Superior temporal gyrus (tissue), 1 donor: ENCODE measurements around the gene GOLPH3.

ENCODE experiments used
- DNase-seq: peaks from one replicate; pipeline ENCODE4 v3.0.0-alpha.2; 2016; ENCODE audit errors: extremely low spot score

GOLPH3 gene

GRCh38 chr5:32170303-32171151, 3.6 kb downstream of the GOLPH3 start:
- no peak for DNase-seq

DNA sequence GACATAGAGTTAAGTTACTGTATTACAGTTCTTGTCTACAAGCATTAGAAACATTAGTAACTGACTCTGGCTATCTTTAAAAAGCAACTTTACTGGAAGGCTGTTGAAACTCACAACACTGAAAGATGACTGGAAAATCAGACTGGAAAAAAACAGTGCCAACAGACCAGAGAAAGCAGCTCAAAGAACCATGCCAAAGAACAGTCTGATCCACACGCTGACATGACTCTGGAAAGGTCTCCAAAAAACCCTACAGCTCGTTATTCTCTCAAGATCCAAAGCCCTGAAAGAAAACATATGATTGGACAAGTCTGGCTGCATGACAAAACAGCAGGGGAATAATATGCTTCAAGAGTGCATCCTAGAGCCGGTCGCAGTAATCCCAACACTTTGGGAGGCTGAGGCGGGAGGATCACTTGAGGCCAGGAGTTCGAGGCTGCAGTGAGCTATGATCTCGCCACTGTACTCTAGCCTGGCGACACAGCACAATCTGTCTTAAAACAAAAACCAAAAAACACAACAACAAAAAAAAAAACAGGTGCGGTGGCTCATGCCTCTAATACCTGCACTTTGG, 5.6 kb downstream of the GOLPH3 start:
- DNase-seq, result no peak

DNA sequence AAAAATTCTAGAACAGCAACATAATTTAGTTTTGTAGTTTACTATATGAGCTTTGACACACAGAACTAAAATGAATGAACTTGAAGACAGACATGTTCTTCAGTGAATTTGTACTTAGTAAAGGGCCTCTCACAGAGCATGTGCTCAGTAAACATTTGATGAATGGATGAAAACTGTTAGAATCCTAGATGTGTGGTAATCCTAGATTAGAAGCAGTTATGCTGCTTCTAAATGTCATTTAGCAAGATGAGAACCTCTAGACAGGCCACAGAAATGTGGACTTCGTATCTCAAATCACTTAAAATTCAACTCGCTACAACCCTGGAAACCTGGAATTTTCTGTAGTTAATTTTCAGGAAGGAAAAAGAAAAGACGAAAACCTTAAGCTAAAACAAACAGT, 8.5 kb downstream of the GOLPH3 start:
- no peak for DNase-seq

- no peak for DNase-seq
Observed at GRCh38 chr5:32163785-32164184, 10.3 kb downstream of the GOLPH3 start.

DNA sequence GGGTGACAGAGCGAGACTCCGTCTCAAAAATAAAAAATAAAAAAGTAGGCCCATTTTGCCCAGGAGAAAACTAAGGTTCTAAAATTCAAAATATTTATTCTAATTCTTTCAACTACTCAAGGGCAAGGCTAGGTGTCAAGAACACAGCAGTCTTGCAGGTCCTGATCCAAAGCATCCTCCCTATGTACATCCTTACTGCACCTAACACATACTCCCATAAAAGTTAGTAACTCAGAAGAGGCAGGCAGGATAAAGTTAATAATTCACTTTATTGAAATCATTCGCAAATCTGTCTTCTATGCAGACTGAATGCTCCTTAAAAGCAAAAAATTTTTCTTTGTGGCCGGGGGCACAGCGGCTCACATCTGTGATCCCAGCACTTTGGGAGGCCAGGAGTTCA, 11.1 kb downstream of the GOLPH3 start:
- no peak for DNase-seq

DNA sequence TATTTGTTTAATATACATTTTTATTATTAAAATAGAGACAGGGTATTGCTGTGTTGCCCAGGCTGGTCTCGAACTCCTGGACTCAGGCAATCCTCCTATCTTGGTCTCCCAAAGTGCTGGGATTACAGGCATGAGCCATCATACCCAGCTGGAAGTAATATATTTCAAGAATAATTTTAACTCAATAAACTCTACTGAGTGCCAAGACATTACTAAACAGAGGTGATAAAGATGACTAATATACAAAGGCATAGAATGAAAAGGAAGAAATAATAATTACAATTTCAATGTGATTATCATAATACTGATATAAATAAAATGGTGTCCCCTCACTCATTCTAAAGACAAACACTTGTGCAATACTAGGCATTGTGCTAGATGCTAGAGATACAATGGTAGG, 13.9 kb downstream of the GOLPH3 start:
- DNase-seq, result no peak

DNA sequence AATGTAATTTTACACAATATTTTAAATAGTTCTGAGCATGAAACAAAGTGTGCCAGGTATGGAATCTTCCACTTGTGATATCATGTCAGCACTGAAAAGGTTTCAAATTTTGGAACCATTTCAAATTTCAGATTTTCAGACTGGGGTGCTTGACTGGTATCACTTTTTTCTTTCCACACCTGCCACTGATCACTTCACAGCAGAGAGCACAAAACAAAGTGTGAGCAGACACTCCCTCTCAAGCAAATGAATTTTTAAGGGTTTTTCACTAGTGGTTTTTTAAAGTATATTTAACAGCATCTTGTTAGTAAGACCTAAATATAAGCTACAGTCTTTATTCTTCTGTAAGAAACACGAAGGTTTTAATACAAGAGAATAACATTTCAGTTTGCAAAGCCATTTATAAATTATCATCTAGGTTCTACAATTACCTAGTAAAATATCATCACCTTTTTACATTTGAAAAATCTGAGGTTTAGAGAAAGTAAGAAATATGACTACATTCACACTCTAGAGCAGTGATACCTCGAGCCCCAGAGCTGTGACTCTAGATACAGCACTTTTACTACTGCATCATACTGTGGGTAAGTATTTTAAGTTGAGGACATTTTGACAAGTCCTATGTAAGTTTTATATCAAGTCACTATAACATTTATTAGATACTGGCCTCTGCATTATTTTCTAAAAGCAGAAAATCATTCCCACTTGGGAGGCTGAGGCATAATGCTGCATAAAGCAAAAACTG, 14.6 kb downstream of the GOLPH3 start:
- no peak for DNase-seq

DNA sequence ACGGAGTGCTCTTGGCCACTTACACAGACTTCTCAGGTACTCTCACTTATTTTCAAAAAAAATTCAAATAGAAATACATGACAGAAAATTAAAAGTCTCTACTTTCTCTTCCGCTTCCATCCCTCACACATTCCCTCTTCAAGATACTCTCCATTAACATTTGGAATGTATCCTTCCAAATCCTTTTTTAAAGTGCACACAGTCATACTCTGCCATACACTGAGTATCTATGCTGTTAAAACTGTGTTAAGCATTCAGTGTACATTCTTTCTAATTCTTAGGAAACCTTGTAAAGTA, 15.5 kb downstream of the GOLPH3 start:
- no peak for DNase-seq

GRCh38 chr5:32157078-32157477, 17.0 kb downstream of the GOLPH3 start:
- no peak for DNase-seq

DNA sequence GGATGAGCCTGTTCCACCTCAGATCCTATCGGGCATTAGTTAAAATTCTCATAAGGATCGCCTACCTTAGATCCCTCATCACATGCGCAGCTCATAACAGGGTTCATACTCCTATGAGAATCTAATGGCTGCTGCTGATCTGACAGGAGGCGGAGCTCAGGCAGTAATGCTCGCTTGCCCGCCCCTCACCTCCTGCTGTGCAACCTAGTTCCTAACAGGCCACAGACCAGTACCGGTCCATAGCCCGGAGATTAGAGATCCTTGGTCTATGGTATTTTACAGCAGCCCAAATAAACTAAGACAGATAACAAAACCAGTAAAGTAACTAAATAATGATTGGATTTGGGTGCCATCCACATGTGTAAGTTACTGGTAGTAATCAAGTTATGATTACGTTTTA, 17.5 kb downstream of the GOLPH3 start:
- DNase-seq, result no peak

DNA sequence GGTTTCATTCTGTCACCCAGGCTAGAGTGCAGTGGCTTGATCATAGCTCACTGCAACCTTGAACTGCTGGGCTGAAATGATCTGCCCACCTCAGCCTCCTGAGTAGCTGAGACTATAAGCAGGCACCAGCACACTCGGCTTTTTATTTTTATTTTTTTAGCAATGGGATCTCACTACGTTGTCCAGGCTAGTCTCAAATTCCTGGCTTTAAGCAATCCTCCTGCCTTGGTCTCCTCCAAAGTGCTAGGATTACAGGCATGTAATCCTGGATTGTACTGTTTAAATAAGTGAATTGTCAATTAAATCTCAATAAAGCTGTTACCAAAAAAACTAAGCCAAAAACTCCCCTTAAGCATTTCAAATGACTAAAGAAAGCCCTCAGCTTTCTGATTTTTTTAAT, 18.9 kb downstream of the GOLPH3 start:
- no peak for DNase-seq

DNA sequence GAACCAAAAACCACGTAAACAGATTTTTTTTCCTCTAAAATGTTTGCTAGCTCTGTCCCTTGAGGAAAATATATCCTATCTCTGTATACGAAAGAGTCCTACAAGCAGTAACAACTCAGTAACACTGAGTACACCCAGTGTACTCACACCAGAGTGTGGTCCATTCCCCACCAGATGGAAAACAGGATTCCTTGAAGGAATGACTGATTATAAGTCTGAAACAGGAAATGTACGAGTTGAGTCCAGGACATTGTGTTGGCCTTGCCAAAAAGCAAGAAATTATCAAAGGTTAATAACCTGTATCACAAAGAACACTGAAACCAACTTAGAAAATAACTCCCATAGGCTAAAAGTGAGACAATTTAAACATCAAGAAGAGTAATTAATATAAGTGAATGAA, 20.4 kb downstream of the GOLPH3 start:
- no peak for DNase-seq

GRCh38 chr5:32151198-32151597, 22.9 kb downstream of the GOLPH3 start:
- no peak for DNase-seq

DNA sequence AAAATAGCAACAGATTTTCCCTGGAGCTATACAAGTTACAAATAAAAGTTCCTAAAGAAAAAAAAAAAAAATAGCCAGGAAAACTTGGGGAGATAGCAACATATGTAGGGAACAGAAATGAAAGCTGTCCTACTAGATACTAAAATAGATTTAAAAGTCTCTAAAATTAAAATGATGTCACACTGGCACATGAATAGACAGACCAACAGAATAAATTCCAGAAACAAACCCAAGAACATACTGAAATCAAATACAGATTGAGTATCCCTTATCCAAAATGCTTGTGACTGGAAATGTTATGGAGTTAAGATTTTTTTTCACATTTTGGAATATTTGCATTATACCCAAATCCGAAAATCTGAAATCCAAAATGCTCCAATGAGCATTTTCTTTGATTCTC, 23.8 kb downstream of the GOLPH3 start:
- DNase-seq, result no peak

DNA sequence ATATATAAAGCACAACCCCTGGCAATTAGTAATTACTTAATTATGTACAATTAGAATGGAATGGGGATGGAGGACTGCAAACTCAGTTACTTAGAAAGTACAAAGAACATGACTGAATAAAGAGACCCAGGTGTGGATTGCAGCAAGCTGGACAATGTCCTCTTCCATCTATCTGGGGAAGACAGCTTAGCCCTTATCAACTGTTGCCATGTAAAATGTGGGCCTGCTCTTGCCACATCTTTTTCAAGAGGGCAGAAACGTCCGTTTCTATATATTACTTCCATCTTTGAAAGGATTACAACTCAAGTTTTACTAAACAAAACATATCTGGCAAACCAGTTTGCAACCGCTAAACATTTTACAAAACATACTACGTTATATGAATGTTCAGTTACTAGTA, 26.2 kb downstream of the GOLPH3 start:
- no peak for DNase-seq

DNA sequence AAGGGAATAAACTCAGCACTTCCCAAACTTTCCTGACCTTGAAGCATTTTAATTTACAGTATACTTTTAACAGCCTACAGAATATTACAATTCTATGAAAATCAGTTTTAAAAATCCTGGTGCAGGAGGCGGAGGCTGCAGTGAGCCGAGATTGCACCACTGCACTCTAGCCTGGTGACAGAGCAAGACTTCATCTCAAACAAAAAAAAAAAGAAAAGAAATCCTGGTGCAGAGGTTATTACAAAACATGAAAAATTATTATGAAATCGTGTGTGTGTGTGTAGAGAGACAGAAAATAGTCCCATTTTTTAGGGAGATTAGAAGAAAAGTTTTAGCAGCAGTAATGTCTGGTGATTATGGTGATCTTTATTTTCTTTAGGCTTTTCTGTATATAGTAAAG, 26.9 kb downstream of the GOLPH3 start:
- no peak for DNase-seq

DNA sequence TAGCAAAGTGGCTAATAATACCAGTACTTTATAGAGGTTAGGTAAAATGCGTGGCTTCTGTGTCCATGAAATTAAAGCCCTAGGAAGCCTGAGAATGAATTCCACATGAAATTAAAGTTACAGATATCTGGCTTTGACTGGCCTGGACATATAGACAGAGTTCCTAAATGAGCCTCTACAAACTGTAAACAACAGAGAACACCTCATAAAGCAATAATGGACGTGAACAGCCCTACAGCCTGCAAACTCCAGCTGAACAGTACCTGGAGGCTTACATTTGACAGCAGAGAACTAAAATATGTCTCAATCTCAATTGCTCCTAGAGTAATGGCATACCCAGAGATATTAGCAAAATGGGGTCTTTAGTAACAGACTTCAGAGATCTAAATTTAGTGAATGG, 28.7 kb downstream of the GOLPH3 start:
- no peak for DNase-seq

DNA sequence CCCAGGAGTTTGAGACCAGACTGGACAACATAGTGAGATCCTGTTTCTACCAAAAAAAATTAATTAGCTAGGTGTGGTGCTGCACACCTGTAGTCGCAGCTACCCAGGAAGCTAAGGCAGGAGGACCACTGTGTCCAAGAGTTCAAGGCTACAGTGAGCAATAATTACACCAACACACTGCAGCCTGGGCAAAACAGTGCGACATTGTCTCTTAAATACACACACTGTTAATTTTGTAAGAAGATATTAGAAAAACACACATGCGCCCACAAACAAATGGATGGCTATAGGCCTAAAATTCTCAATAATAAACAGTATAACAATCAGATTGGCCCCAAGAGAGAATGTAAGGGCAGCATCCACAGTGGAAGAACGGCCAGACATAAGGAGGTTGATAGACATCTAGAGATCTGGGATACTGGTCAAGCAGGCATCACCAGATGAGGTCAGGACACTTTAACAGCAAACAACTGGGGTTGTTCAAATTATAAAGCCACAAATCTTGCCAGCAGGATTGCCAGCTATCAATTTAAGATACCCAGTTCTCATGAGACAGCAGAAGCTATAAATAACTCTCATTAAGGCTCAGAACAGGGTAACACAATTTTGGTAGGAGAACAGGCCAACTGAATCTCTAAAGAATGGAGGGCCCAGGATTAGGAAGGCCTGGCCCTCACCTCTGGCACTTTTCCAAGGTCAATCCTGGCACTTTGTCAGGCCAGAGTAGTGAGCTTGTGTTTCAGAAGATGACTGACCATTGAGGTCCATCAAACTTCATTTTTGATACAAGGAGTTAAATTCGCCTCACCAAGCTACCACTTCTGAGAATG, 29.5 kb downstream of the GOLPH3 start:
- no peak for DNase-seq

- DNase-seq, result no peak
Observed at GRCh38 chr5:32143617-32144377, 30.3 kb downstream of the GOLPH3 start.

- DNase-seq, result no peak
Observed at GRCh38 chr5:32138839-32139493, 35.2 kb downstream of the GOLPH3 start.

- no peak for DNase-seq
Observed at GRCh38 chr5:32136342-32136741, 37.8 kb downstream of the GOLPH3 start.
